GM12878 (cell line): ENCODE measurements around the gene LTB4R. TPM values are rescaled to one million over a fixed set of nuclear protein-coding genes. Genes with fewer than 3 reads are reported as not detected.

Experiments used
- ATAC-seq: fragments of 200-7000 bp; cut with Tn5 transposase; 3 replicates; pipeline ENCODE4 v1.9.1; 2020; ENCODE audit warnings: mild to moderate bottlenecking, moderate library complexity
- BruUV-seq: library from RNA; stranded (reverse); fragments of 400-500 nt; replicated peaks from 2 replicates; lab custom pipeline; 2021; lab: Mats Ljungman, UMichigan
- CTCF ChIA-PET: fragments of 300-600 bp; sonication (Branson Sonifier 250); formaldehyde crosslinking; extraction: SDS; loops from one replicate; lab custom pipeline; 2021; ENCODE audit warnings: inconsistent platforms; lab: Yijun Ruan, JAX
- POLR2A ChIA-PET: fragments of 350-600 bp; formaldehyde crosslinking; extraction: SDS; loops from one replicate; lab custom pipeline; 2021; ENCODE audit warnings: inconsistent platforms; lab: Charles Lee
- RAD21 ChIA-PET: fragments of 300-600 bp; sonication (Branson Sonifier 250); formaldehyde crosslinking; loops from one replicate; lab custom pipeline; 2023; ENCODE audit warnings: antibody characterized with exemption; ENCODE audit not compliant: unreplicated experiment; lab: Charles Lee
- SMC1A ChIA-PET: fragments of 300-600 bp; sonication (Branson Sonifier 250); formaldehyde crosslinking; loops from one replicate; lab custom pipeline; 2023; ENCODE audit not compliant: unreplicated experiment, uncharacterized antibody; lab: Charles Lee
- DNase-seq: peaks from one replicate; pipeline ENCODE4 v3.0.0-alpha.2; 2011; ENCODE audit warnings: low read depth, low spot score
- FAIRE-seq: peaks from 3 replicates; lab custom pipeline; 2011; peaks lifted over from hg19 to GRCh38; lab: Jason Lieb, UNC
- H2AFZ ChIP-seq: 2 replicates; pipeline ENCODE4 v1.6.0; 2011; ENCODE audit warnings: low read depth, low read length, control low read depth; ENCODE audit not compliant: control insufficient read depth
- H3K27ac ChIP-seq: 2 replicates; pipeline ENCODE4 v1.5.1; 2011; ENCODE audit warnings: control low read depth; ENCODE audit not compliant: control insufficient read depth, insufficient read depth
- H3K27me3 ChIP-seq, 2 experiments: replicated peaks in 1 of 2; 2 replicates each; pipeline versions ENCODE4 v1.6.0 to v1.6.1; 2011; ENCODE audit warnings: low read length in 1 of 2; ENCODE audit not compliant: control insufficient read depth in 2 of 2, insufficient read depth in 2 of 2
- H3K36me3 ChIP-seq, 2 experiments: 2 replicates each; pipeline ENCODE4 v1.5.1; 2011; ENCODE audit warnings: low read length in 1 of 2; ENCODE audit not compliant: control insufficient read depth in 2 of 2, insufficient read depth in 2 of 2
- H3K4me1 ChIP-seq: 2 replicates; pipeline ENCODE4 v1.6.1; 2011; ENCODE audit warnings: mild to moderate bottlenecking, low read length, moderate library complexity, mixed read lengths; ENCODE audit not compliant: control insufficient read depth, insufficient read depth
- H3K4me2 ChIP-seq: 2 replicates; pipeline ENCODE4 v1.6.0; 2011; ENCODE audit warnings: control low read depth; ENCODE audit not compliant: control insufficient read depth, insufficient read depth
- H3K4me3 ChIP-seq: fragments of 200-600 bp; sonication (generic); 2 replicates; pipeline ENCODE4 v1.5.1; 2016
- H3K79me2 ChIP-seq: 2 replicates; pipeline ENCODE4 v1.6.0; 2011; ENCODE audit warnings: low read length; ENCODE audit not compliant: control insufficient read depth, insufficient read depth
- H3K9ac ChIP-seq: 2 replicates; pipeline ENCODE4 v1.8.0; 2011; ENCODE audit warnings: low read length, control low read depth, mixed read lengths; ENCODE audit not compliant: control insufficient read depth, insufficient read depth
- H3K9me3 ChIP-seq: replicated peaks from 3 replicates; pipeline ENCODE4 v1.5.1; 2011; ENCODE audit warnings: mild to moderate bottlenecking, low read length; ENCODE audit not compliant: control insufficient read depth, insufficient read depth
- H4K20me1 ChIP-seq: 2 replicates; pipeline ENCODE4 v1.6.0; 2011; ENCODE audit not compliant: control insufficient read depth, insufficient read depth
- CUX1 ChIP-seq: IDR thresholded peaks from 2 replicates; pipeline ENCODE4 v1.6.1; 2012; ENCODE audit warnings: improper control_type of control experiment, low read depth, low read length; ENCODE audit not compliant: insufficient replicate concordance
- IRF4 ChIP-seq: IDR thresholded peaks from 2 replicates; pipeline ENCODE4 v1.6.1; 2011; ENCODE audit warnings: low read depth, low read length
- MTA3 ChIP-seq: IDR thresholded peaks from 2 replicates; pipeline ENCODE4 v1.6.1; 2012; ENCODE audit warnings: low read length, inconsistent platforms, borderline replicate concordance
- NFIC ChIP-seq: IDR thresholded peaks from 2 replicates; pipeline ENCODE4 v1.6.1; 2012; ENCODE audit warnings: low read depth, mild to moderate bottlenecking, inconsistent platforms, low read length, moderate library complexity
- NR2C1 ChIP-seq: fragments of 450-650 bp; IDR thresholded peaks from 2 replicates; pipeline ENCODE4 v1.6.1; 2017; ENCODE audit warnings: antibody characterized with exemption, mild to moderate bottlenecking, moderate library complexity
- NR2F1 ChIP-seq: fragments of 450-650 bp; conservative IDR thresholded peaks from 2 replicates; pipeline ENCODE4 v1.6.1; 2017; ENCODE audit warnings: mild to moderate bottlenecking
- PAX5 ChIP-seq: IDR thresholded peaks from 2 replicates; pipeline ENCODE4 v1.6.1; 2011; ENCODE audit warnings: low read depth, low read length, borderline replicate concordance
- PML ChIP-seq: IDR thresholded peaks from 2 replicates; pipeline ENCODE4 v1.6.1; 2012; ENCODE audit warnings: low read length, inconsistent platforms
- RFX5 ChIP-seq: IDR thresholded peaks from 2 replicates; pipeline ENCODE4 v1.6.1; 2011; ENCODE audit warnings: low read depth, low read length, improper control_type of control experiment
- SMAD5 ChIP-seq: IDR thresholded peaks from 2 replicates; pipeline ENCODE4 v1.6.1; 2016; ENCODE audit warnings: antibody characterized with exemption, low read depth
- STAT1 ChIP-seq: fragments of 450-650 bp; conservative IDR thresholded peaks from 2 replicates; pipeline ENCODE4 v1.6.1; 2014; ENCODE audit warnings: antibody characterized with exemption, mild to moderate bottlenecking
- TAF1 ChIP-seq: IDR thresholded peaks from 2 replicates; pipeline ENCODE4 v1.6.1; 2011; ENCODE audit warnings: mild to moderate bottlenecking, low read depth, low read length, borderline replicate concordance
- TBL1XR1 ChIP-seq: IDR thresholded peaks from 2 replicates; pipeline ENCODE4 v1.6.1; 2012; ENCODE audit warnings: low read depth, low read length, improper control_type of control experiment
- ZNF274 ChIP-seq: IDR thresholded peaks from one replicate; pipeline ENCODE4 v1.8.0; 2011; ENCODE audit not compliant: insufficient read length, insufficient read depth
- WGBS: methylation state at CpG from one replicate; pipeline ENCODE4 v1.1.6; 2016; ENCODE audit warnings: low lambda C conversion rate; ENCODE audit not compliant: insufficient replicate concordance, insufficient coverage; ENCODE audit errors: missing lambda C conversion rate; 5-methylcytosine and 5-hydroxymethylcytosine counted together
- in situ Hi-C: fragments of 300-500 bp; cut with MboI; formaldehyde crosslinking; loops from 9 replicates; pipeline ENCODE4 v1.14.3; 2018; ENCODE audit warnings: mixed read lengths
- intact Hi-C: fragments of 100-400 bp; cut with micrococcal nuclease; formaldehyde crosslinking; loops from one replicate; pipeline ENCODE4 v1.14.2; 2022; ENCODE audit not compliant: unreplicated experiment
- polyA plus RNA-seq, 11 experiments: library from polyadenylated mRNA; depleted of rRNA in 4 of 11; unstranded in 6 of 11; stranded (reverse) in 5 of 11; fragments of >200 nt; fragmentation: Nextera tagmentation in 4 of 11; fragmentation: Illumina TruSeq in 1 of 11; extraction: Ambion mirVana in 4 of 11; extraction: Trizol in 1 of 11; gene quantifications; 1 replicate in 1 of 11; 2 replicates in 10 of 11; pipeline versions ENCODE4 v1.2.1 to v1.2.3, GENCODE V29; 2011 to 2016; ENCODE audit warnings: inconsistent platforms in 2 of 11, missing spikeins in 2 of 11, low read depth in 1 of 11
- total RNA-seq, 4 experiments: library from RNA; depleted of rRNA in 3 of 4; stranded (reverse); fragments of >200 nt in 3 of 4; fragmentation: Illumina TruSeq in 1 of 4; extraction: Trizol in 1 of 4; gene quantifications; 2 replicates each; pipeline versions ENCODE4 v1.2.1 to v1.2.3, GENCODE V29; 2013 to 2021
- TF ChIP-seq, protein P1 (sequence below): fragments of 450-650 bp; IDR thresholded peaks from 2 replicates; pipeline ENCODE4 v1.6.1; 2017; ENCODE audit warnings: antibody characterized with exemption, mild to moderate bottlenecking, moderate library complexity
- TF ChIP-seq, protein P2 (sequence below), 3 experiments: IDR thresholded peaks in 2 of 3; conservative IDR thresholded peaks in 1 of 3; 2 replicates each; pipeline ENCODE4 v1.5.1; 2011; ENCODE audit warnings: low read depth in 3 of 3, low read length in 3 of 3, mild to moderate bottlenecking in 3 of 3, control low read depth in 2 of 3, moderate library complexity in 2 of 3, inconsistent platforms in 1 of 3, mixed read lengths in 1 of 3; ENCODE audit not compliant: control insufficient read depth in 2 of 3, insufficient read depth in 1 of 3; ENCODE audit errors: extremely low read depth in 1 of 3

Gene LTB4R
- total and polyA plus RNA-seq, 10 of the 15 experiments (the other 5 are each of a cell fraction or from before 2014, with no cell fraction given), result 1.2 to 14.0 (median 4.0) TPM

DNA sequence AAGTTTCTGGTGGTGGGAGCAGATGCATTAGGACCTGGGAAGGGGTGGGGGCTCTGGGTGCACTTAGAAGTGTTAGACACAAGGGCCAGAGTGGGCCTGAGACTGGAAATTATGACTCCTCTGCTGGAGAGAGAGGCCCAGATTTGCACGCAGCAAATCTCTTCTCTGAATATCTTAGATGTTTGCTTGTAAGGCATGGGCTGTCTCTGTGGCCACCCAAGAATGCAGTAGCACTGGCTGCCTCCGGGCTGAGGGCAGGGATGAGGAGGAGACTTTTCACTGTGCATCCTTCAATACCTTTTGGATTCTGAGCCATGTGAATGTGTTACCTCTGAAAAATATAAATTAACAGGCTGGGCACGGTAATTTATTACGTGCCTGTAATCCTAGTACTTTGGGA, 26.0 kb upstream of the LTB4R start:
- no peak for DNase-seq
- CTCF ChIA-PET, result interaction anchor here (17.1 kb wide), 1 partner anchor 40 kb away, joined by 266 read pairs; the partner anchor contains the start of gene TINF2
- ATAC-seq, result no peak
- POLR2A ChIA-PET, result interaction anchor here (0.5 kb wide), 1 partner anchor 40 kb away, joined by 6 read pairs; no protein-coding TSS in a partner anchor
- no peaks in the 10 kb centered on the region for H4K20me1 ChIP-seq
- H3K36me3 ChIP-seq, result peaks cover 4 to 5% of the 10 kb centered on the region in 2 experiments; a peak in 3 of 4 replicates
- WGBS, result 81% methylated on average over 4 of the region's 4 CpGs
- H2AFZ ChIP-seq, result no peak overlapping the region
- no peaks in the 10 kb centered on the region for H3K27me3 ChIP-seq
- SMC1A ChIA-PET, result interaction anchor here (1.9 kb wide), 1 partner anchor 11 kb away, joined by 5 read pairs; no protein-coding TSS in a partner anchor
- no peak for FAIRE-seq
- H3K79me2 ChIP-seq, result no peaks in the 10 kb centered on the region
- intact Hi-C loops, result no loop called here
- H3K4me2 ChIP-seq, result no peak overlapping the region
- H3K4me3 ChIP-seq, result no peak overlapping the region
- BruUV-seq, result no TSS peak
- H3K9me3 ChIP-seq, result no peaks in the 10 kb centered on the region
- H3K27ac ChIP-seq, result no peak overlapping the region
- RAD21 ChIA-PET, result interaction anchor here (1.5 kb wide), 1 partner anchor 43 kb away, joined by 4 read pairs; the partner anchor contains the start of gene TINF2
- in situ Hi-C loops, result no loop called here
- no peak overlapping the region for H3K9ac ChIP-seq
- peaks cover 11% of the 10 kb centered on the region for H3K4me1 ChIP-seq
- TF ChIP-seq NR2C1 (no peak), CUX1 (no peak), ZNF274 (no peak), IRF4 (no peak), TAF1 (no peak), STAT1 (no peak), PAX5 (no peak), RFX5 (no peak), NR2F1 (no peak), NFIC (no peak), SMAD5 (no peak), MTA3 (no peak), PML (no peak), TBL1XR1 (no peak)
- TF ChIP-seq, protein P1, sequence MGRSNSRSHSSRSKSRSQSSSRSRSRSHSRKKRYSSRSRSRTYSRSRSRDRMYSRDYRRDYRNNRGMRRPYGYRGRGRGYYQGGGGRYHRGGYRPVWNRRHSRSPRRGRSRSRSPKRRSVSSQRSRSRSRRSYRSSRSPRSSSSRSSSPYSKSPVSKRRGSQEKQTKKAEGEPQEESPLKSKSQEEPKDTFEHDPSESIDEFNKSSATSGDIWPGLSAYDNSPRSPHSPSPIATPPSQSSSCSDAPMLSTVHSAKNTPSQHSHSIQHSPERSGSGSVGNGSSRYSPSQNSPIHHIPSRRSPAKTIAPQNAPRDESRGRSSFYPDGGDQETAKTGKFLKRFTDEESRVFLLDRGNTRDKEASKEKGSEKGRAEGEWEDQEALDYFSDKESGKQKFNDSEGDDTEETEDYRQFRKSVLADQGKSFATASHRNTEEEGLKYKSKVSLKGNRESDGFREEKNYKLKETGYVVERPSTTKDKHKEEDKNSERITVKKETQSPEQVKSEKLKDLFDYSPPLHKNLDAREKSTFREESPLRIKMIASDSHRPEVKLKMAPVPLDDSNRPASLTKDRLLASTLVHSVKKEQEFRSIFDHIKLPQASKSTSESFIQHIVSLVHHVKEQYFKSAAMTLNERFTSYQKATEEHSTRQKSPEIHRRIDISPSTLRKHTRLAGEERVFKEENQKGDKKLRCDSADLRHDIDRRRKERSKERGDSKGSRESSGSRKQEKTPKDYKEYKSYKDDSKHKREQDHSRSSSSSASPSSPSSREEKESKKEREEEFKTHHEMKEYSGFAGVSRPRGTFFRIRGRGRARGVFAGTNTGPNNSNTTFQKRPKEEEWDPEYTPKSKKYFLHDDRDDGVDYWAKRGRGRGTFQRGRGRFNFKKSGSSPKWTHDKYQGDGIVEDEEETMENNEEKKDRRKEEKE, result no peak
- TF ChIP-seq, protein P2, sequence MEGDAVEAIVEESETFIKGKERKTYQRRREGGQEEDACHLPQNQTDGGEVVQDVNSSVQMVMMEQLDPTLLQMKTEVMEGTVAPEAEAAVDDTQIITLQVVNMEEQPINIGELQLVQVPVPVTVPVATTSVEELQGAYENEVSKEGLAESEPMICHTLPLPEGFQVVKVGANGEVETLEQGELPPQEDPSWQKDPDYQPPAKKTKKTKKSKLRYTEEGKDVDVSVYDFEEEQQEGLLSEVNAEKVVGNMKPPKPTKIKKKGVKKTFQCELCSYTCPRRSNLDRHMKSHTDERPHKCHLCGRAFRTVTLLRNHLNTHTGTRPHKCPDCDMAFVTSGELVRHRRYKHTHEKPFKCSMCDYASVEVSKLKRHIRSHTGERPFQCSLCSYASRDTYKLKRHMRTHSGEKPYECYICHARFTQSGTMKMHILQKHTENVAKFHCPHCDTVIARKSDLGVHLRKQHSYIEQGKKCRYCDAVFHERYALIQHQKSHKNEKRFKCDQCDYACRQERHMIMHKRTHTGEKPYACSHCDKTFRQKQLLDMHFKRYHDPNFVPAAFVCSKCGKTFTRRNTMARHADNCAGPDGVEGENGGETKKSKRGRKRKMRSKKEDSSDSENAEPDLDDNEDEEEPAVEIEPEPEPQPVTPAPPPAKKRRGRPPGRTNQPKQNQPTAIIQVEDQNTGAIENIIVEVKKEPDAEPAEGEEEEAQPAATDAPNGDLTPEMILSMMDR (IDR thresholded peaks at IDR 0.05 in 2 of 3, conservative IDR thresholded peaks at IDR 0.05 in 1 of 3; ENCODE audit: control insufficient read depth in 2 of 3, extremely low read depth in 1 of 3, insufficient read depth in 1 of 3, low read depth in 3 of 3, low read length in 3 of 3), result no peak
